AG04450 (cell line): Measurements from ENCODE around the gene FEM1B. TPM values are rescaled to one million over a fixed set of nuclear protein-coding genes. Genes with fewer than 3 reads are reported as not detected.

Source experiments
- CTCF ChIA-PET: fragments of 300-600, 350-600 bp; formaldehyde crosslinking; extraction: SDS; loops from one replicate; lab custom pipeline; 2022; ENCODE audit warnings: antibody characterized with exemption, inconsistent platforms; lab: Charles Lee
- POLR2A ChIA-PET: fragments of 350-600 bp; formaldehyde crosslinking; extraction: SDS; loops from one replicate; lab custom pipeline; 2021; ENCODE audit warnings: antibody characterized with exemption, inconsistent platforms; lab: Yijun Ruan, JAX
- DNase-seq: peaks from one replicate; pipeline ENCODE4 v3.0.0-alpha.2; 2011; ENCODE audit warnings: low read depth, low spot score
- H3K27ac ChIP-seq: one replicate; pipeline ENCODE4 v1.5.1; 2012; ENCODE audit warnings: low read depth, low read length, control low read depth
- H3K27me3 ChIP-seq: one replicate; pipeline ENCODE4 v1.6.0; 2012; ENCODE audit warnings: low read length; ENCODE audit not compliant: control insufficient read depth, insufficient read depth
- H3K4me3 ChIP-seq: 2 replicates; pipeline ENCODE4 v1.5.1; 2011; ENCODE audit warnings: mild to moderate bottlenecking, low read depth, low read length, control low read depth
- H3K9me3 ChIP-seq: 2 replicates; pipeline ENCODE4 v1.5.1; 2012; ENCODE audit warnings: low read length; ENCODE audit not compliant: control insufficient read depth, insufficient read depth
- polyA plus RNA-seq: library from polyadenylated mRNA; depleted of rRNA; stranded (reverse); fragments of >200 nt; gene quantifications from 2 replicates; pipeline ENCODE4 v1.2.3, GENCODE V29; 2011
- TF ChIP-seq, protein P1 (sequence below): IDR thresholded peaks from 2 replicates; pipeline ENCODE4 v1.5.1; 2011; ENCODE audit warnings: low read depth, low read length, control low read depth, inconsistent platforms

Gene FEM1B
- polyA plus RNA-seq, 1 experiment, result 46.5 TPM

DNA sequence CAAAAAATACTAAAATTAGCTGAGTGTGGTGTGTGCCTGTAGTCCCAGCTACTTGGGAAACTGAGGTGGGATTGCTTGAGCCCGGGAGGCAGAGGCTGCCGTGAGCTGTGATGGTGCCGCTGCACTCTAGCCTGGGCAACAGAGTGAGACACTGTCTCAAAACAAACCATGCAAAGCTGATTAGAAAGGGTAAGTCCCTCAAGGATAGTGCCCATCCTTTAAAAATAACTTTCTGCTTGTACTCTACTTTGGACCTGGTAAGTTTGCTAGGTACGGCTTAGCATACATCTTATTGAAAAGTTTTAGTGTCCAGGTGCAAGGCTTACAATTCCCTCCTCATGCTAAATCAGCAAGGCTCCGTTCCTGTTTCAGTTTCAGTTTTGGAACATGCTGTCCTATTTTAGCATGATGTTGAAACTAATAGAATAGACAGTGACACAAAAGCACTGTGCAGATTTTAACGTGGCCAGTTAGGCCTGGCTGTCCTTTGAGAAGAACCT is 21.4 kb downstream of the FEM1B start:
- Histone ChIP-seq H3K27me3 (no peaks in the 10 kb centered on the region), H3K27ac (no peak overlapping the region), H3K4me3 (no peak overlapping the region), H3K9me3 (no peaks in the 10 kb centered on the region)
- ChIA-PET POLR2A (no interaction called here), CTCF (interaction anchor here (1.4 to 5.8 kb wide), 3 partner anchors 8 to 375 kb away, joined by 5 to 40 read pairs (median 7); no protein-coding TSS in a partner anchor)
- TF ChIP-seq, protein P1, sequence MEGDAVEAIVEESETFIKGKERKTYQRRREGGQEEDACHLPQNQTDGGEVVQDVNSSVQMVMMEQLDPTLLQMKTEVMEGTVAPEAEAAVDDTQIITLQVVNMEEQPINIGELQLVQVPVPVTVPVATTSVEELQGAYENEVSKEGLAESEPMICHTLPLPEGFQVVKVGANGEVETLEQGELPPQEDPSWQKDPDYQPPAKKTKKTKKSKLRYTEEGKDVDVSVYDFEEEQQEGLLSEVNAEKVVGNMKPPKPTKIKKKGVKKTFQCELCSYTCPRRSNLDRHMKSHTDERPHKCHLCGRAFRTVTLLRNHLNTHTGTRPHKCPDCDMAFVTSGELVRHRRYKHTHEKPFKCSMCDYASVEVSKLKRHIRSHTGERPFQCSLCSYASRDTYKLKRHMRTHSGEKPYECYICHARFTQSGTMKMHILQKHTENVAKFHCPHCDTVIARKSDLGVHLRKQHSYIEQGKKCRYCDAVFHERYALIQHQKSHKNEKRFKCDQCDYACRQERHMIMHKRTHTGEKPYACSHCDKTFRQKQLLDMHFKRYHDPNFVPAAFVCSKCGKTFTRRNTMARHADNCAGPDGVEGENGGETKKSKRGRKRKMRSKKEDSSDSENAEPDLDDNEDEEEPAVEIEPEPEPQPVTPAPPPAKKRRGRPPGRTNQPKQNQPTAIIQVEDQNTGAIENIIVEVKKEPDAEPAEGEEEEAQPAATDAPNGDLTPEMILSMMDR, result no peak
- no peak for DNase-seq

DNA sequence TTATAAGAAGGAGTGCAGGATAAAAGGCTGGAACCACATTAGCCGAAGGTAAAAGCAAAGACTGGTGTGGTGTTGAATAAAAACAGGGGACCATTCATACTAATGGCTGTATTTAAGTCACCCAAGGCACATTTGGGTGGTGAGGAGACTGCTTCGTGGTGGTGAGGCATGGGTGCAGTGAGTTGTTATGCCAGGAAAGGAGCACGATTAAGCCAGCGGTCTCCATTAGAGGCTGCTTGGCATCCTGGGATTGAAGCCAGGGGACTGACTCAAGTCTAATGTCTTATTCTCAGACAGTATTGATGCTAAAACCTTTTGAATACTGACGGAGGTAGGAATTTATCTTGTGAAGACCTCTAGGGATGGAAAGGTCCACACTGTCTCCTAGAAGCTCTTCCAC is 21.9 kb downstream of the FEM1B start:
- no peak overlapping the region for H3K4me3 ChIP-seq
- ChIA-PET POLR2A (no interaction called here), CTCF (interaction anchor here (0.8 to 5.8 kb wide), 3 partner anchors 7 to 251 kb away, joined by 3 to 40 read pairs (median 5); no protein-coding TSS in a partner anchor)
- DNase-seq, result no peak
- no peak overlapping the region for H3K27ac ChIP-seq
- no peaks in the 10 kb centered on the region for H3K27me3 ChIP-seq
- TF ChIP-seq, protein P1, result no peak
- no peaks in the 10 kb centered on the region for H3K9me3 ChIP-seq

DNA sequence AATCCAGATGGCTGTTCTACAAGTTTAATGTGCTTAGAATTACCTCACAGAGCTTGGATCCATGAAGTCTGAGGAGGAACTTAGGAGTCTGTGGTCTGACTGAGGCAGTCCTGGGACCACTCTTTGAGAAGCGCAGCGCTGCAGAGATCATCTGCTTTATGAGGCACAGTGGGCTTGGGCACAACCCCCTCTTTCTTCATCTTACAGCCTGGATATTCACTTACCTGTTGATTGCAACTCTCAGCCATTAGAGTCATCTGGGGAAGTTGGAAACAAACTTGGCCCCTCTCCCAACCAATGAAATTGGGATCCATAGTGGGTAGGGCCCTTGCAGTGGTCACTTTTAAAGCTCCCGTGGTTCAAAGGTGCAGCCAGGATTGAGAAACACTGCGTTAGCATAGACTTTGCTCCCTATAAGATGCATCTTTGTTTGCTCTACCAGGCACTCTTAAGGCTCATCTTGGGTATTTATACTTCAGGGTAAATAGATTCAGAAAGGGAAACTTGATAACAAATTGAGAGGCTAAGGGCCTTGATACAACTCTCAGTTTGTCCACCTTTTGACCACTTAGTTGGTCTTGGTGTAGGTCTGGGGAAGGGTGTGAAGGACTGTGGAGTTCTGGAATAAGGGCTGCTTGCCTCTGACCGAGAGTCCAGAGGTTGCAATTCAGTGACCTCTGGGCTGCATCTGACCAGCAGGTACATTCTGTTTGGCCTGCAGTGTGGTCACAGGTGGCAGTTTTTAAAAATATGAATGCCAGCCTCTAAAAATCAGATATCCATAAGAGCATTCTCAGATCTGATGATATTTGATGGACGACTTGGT is 22.8 kb downstream of the FEM1B start:
- DNase-seq, result no peak
- ChIA-PET CTCF (interaction anchor here (0.8 kb wide), 1 partner anchor 250 kb away, joined by 3 read pairs; no protein-coding TSS in a partner anchor), POLR2A (no interaction called here)
- H3K27me3 ChIP-seq, result no peaks in the 10 kb centered on the region
- TF ChIP-seq, protein P1, result no peak
- no peaks in the 10 kb centered on the region for H3K9me3 ChIP-seq
- no peak overlapping the region for H3K27ac ChIP-seq
- H3K4me3 ChIP-seq, result no peak overlapping the region

DNA sequence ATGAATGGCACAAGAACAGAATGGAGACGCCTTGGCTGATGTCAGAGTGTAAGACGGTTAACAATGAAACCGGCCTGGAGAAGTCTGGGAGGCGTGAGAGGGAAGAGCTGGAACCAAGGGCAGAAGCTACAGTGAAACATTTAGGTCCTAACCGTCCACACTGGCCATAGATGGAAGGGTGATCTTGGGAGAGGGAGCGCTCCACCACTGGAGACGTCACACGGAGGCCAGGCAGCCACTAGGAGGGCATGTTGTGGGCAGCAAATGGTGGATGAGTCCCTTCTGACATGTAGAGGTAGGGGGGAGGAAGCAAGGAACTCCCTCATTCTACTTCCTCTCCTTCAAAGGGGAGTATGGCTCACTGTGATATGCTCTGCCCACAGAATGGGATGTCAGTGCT is 23.8 kb downstream of the FEM1B start:
- POLR2A ChIA-PET, result no interaction called here
- no peak for DNase-seq
- H3K9me3 ChIP-seq, result no peaks in the 10 kb centered on the region
- TF ChIP-seq, protein P1, result no peak
- CTCF ChIA-PET, result interaction anchor here (1.3 kb wide), 1 partner anchor 48 kb away, joined by 5 read pairs; no protein-coding TSS in a partner anchor
- H3K4me3 ChIP-seq, result no peak overlapping the region
- no peak overlapping the region for H3K27ac ChIP-seq
- no peaks in the 10 kb centered on the region for H3K27me3 ChIP-seq

DNA sequence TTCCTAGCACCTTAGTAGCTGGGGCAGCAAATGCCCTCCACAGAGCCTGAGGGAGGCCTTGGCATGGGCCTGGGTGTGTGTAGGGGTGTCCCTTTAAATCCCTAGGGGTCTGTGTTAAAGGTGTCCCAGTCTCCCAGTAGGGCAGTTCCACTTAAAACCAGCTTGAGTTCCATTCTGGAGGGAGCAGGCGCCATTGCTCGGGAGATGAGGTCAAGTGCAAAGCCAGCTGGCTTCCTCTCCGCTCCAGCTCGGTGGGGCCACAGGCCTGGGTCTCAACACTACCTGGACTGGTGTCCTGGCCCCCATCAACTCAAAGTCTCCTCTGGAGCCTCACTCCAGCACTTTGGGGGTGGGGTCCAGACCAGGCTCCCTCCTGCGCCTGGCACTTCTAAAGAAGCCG is 25.2 kb downstream of the FEM1B start:
- POLR2A ChIA-PET, result no interaction called here
- no peak overlapping the region for H3K4me3 ChIP-seq
- no peaks in the 10 kb centered on the region for H3K9me3 ChIP-seq
- DNase-seq, result no peak
- TF ChIP-seq, protein P1, result no peak
- no peak overlapping the region for H3K27ac ChIP-seq
- no peaks in the 10 kb centered on the region for H3K27me3 ChIP-seq
- CTCF ChIA-PET, result interaction anchor here (0.9 to 6.4 kb wide), 3 partner anchors 49 to 467 kb away, joined by 3 to 99 read pairs (median 9); no protein-coding TSS in a partner anchor
